IPS DF 6.9 (cell line): ENCODE measurements around the gene SNCB.

Experiments used
- DNase-seq: peaks from one replicate; pipeline ENCODE4 v3.0.0-alpha.2; 2013; ENCODE audit warnings: low read depth, low spot score
- H3K27ac ChIP-seq: one replicate; pipeline ENCODE4 v1.5.1; 2013; ENCODE audit warnings: low read length, control low read depth
- H3K27me3 ChIP-seq: 2 replicates; pipeline ENCODE4 v1.6.1; 2013; ENCODE audit warnings: mild to moderate bottlenecking, low read length; ENCODE audit not compliant: control insufficient read depth, insufficient read depth
- H3K36me3 ChIP-seq: 2 replicates; pipeline ENCODE4 v1.6.1; 2013; ENCODE audit warnings: low read length; ENCODE audit not compliant: control insufficient read depth, insufficient read depth
- H3K4me1 ChIP-seq: 2 replicates; pipeline ENCODE4 v1.6.1; 2013; ENCODE audit warnings: low read length; ENCODE audit not compliant: control insufficient read depth, insufficient read depth
- H3K4me3 ChIP-seq: 2 replicates; pipeline ENCODE4 v1.5.1; 2013; ENCODE audit warnings: mild to moderate bottlenecking, low read length
- H3K9me3 ChIP-seq: 2 replicates; pipeline ENCODE4 v1.6.1; 2013; ENCODE audit warnings: low read length, inconsistent platforms; ENCODE audit not compliant: control insufficient read depth, insufficient read depth
- WGBS: extraction: QIAGEN DNeasy Blood & Tissue Kit; methylation state at CpG from one replicate; pipeline ENCODE4 v1.1.7; 2013; ENCODE audit warnings: mixed read lengths, missing lambda C conversion rate; ENCODE audit not compliant: insufficient read length, insufficient coverage; 5-methylcytosine and 5-hydroxymethylcytosine counted together

The SNCB gene

DNA sequence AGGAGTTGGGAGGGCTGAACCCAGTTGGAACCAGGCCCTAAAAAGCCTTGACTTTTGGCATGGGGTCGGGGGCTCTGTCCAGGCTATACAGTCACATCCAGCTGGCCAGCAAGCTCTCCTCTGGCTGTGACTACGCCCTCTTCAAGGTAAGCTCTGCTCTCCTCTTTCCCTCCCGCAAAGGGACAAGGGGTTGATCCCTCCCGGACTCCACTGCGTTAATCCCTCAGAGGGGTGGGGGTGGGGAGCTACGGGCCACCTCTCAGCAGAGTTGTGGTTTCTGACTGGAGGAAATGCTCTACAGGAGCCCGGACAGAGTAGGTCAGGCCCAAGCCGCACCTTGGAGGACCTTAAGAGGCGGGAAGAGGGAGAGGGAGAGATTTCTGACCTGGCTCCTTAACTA is 14.0 kb upstream of the SNCB start:
- Histone ChIP-seq H3K4me3 (no peak overlapping the region), H3K27ac (no peak overlapping the region), H3K9me3 (no peaks in the 10 kb centered on the region), H3K27me3 (no peaks in the 10 kb centered on the region), H3K36me3 (no peaks in the 10 kb centered on the region), H3K4me1 (peaks cover 8% of the 10 kb centered on the region)
- no CpG with 5 or more reads among the region's 9 CpGs for WGBS
- no peak for DNase-seq

GRCh38 chr5:176643491-176644219 is 13.3 kb upstream of the SNCB start:
- Histone ChIP-seq H3K27me3 (no peaks in the 10 kb centered on the region), H3K4me1 (peaks cover 8% of the 10 kb centered on the region), H3K27ac (no peak overlapping the region), H3K9me3 (no peaks in the 10 kb centered on the region), H3K36me3 (no peaks in the 10 kb centered on the region), H3K4me3 (no peak overlapping the region)
- no peak for DNase-seq
- no CpG with 5 or more reads among the region's 11 CpGs for WGBS

DNA sequence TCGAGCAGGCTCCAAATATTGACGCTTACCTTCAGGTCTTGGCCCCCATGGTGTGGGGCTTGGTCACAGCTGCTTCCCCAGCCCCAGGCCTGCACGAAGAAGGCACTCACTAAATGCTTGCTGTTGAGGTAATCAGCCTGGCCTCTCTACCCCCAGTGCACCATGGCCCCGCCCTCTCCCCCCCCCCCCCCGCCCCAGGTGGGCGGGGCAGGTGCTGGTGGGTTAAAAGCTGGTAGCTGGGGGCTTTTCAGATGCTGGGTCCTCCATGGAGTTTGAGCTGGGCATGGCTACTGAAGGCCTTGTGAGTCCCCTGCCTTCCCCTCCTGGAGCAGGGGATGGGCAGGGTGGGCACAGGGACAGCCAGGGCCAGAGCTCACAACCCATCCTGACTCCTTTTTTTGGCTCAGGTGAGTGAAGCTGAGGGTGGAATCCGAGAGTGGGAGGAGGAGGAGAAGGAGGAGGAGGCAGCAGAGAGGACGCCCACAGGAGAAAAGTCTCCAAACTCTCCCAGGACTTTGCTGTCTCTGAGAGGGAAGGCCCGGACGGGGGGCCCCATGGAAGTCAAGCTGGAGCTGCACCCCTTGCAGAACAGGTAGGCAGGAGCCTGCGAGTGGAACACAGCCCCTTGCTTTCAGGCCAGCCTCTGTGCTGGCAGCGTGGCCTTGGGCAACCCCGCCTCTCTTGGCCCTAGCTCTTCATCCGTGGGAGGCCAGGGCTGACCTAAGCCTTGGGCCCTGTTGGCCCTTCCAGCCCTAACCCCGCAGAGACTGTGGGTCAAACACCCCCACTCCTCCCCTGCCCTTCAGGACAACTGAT is 12.5 kb upstream of the SNCB start:
- Histone ChIP-seq H3K4me3 (no peak overlapping the region), H3K9me3 (no peaks in the 10 kb centered on the region), H3K36me3 (no peaks in the 10 kb centered on the region), H3K4me1 (peaks cover 8% of the 10 kb centered on the region), H3K27me3 (no peaks in the 10 kb centered on the region), H3K27ac (no peak overlapping the region)
- no peak for DNase-seq
- WGBS: no CpG with 5 or more reads among the region's 15 CpGs

- no CpG with 5 or more reads among the region's 4 CpGs for WGBS
- Histone ChIP-seq H3K4me1 (peaks cover 6% of the 10 kb centered on the region), H3K27me3 (no peaks in the 10 kb centered on the region), H3K36me3 (no peaks in the 10 kb centered on the region), H3K27ac (no peak overlapping the region), H3K9me3 (no peaks in the 10 kb centered on the region), H3K4me3 (no peak overlapping the region)
- no peak for DNase-seq
Observed at GRCh38 chr5:176640616-176641015, 10.3 kb upstream of the SNCB start.

GRCh38 chr5:176639981-176640380 is 9.6 kb upstream of the SNCB start:
- DNase-seq: no peak
- H3K4me3 ChIP-seq: no peak overlapping the region
- no CpG with 5 or more reads among the region's 4 CpGs for WGBS
- H3K27ac ChIP-seq: no peak overlapping the region
- H3K9me3 ChIP-seq: no peaks in the 10 kb centered on the region
- H3K36me3 ChIP-seq: no peaks in the 10 kb centered on the region
- H3K4me1 ChIP-seq: peaks cover 6% of the 10 kb centered on the region
- H3K27me3 ChIP-seq: no peaks in the 10 kb centered on the region

- WGBS: no CpG with 5 or more reads among the region's 4 CpGs
- Histone ChIP-seq H3K4me1 (peaks cover 6% of the 10 kb centered on the region), H3K4me3 (no peak overlapping the region), H3K27me3 (no peaks in the 10 kb centered on the region), H3K36me3 (no peaks in the 10 kb centered on the region), H3K27ac (no peak overlapping the region), H3K9me3 (no peaks in the 10 kb centered on the region)
- no peak for DNase-seq
Observed at GRCh38 chr5:176639208-176639607, 8.9 kb upstream of the SNCB start.

DNA sequence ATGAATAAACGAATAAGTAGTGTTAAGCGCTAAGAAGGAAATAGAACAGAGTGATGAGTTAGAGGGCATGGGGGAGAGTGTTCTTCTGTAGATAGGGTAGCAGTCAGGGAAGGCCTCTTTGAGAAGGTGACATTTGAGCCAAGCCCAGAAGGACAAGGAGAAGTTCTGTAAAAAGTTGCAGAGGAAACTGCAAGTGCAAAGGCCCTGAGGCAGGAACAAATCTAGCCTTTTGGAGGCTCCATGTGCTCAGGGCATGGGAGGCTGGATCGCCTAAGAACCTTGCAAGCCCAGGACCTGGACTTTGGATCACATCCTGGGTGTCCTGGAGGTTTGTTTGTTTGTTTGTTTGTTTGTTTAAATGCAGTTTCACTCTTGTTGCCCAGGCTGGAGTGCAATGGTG is 8.1 kb upstream of the SNCB start:
- Histone ChIP-seq H3K36me3 (no peaks in the 10 kb centered on the region), H3K9me3 (no peaks in the 10 kb centered on the region), H3K27ac (no peak overlapping the region), H3K27me3 (no peaks in the 10 kb centered on the region), H3K4me1 (peaks cover 6% of the 10 kb centered on the region), H3K4me3 (no peak overlapping the region)
- no peak for DNase-seq
- 100% methylated on average over 2 of the region's 3 CpGs for WGBS

DNA sequence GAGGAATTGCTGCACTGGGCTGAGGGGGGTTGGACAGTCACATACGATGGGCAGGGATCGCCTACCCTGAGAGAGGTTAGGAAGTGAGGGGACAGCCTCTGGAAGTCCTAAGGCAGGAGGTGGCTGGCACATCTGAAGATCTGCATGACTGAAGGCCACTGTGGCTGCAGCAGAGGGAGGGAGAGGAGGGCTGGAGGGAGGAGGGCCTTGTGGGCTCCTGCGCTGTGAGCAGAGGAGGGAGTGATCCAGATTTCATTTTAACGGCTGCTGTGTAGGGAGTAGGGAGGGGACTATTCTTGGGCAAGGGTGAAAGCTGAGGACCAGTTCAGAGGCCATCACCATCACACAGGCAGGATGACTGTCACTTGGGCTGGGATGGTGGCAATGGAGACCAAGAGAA is 7.2 kb upstream of the SNCB start:
- H3K4me3 ChIP-seq: no peak overlapping the region
- H3K27me3 ChIP-seq: no peaks in the 10 kb centered on the region
- no peaks in the 10 kb centered on the region for H3K9me3 ChIP-seq
- no peak overlapping the region for H3K27ac ChIP-seq
- H3K36me3 ChIP-seq: no peaks in the 10 kb centered on the region
- DNase-seq: no peak
- H3K4me1 ChIP-seq: peaks cover 2% of the 10 kb centered on the region; the same call in 1 of the 2 replicates
- WGBS: no CpG with 5 or more reads among the region's 4 CpGs

DNA sequence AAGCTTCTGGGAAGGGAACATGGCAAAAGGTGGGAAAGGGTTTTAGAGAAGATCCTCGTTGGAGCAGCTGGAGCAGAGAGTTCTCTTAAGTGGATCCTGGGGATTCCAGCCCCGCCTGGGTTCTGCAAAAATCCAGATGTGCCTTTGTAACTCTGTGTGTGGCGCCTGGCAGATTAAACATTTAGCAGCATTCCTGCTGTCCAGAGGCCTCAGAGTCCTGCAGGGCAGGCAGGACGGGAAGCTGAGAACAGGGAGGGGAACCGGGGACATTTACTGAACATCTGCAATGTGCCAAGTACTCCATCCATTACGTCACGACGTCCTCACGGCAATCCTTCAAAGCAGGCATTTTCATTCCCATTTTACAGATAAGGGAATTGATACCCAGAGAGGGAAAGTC is 6.1 kb upstream of the SNCB start:
- no peaks in the 10 kb centered on the region for H3K4me1 ChIP-seq
- H3K27me3 ChIP-seq: no peaks in the 10 kb centered on the region; the same call in 1 of the 2 replicates
- no peak for DNase-seq
- no peak overlapping the region for H3K4me3 ChIP-seq
- WGBS: no CpG with 5 or more reads among the region's 9 CpGs
- H3K36me3 ChIP-seq: no peaks in the 10 kb centered on the region
- no peaks in the 10 kb centered on the region for H3K9me3 ChIP-seq
- no peak overlapping the region for H3K27ac ChIP-seq

- Histone ChIP-seq H3K4me3 (no peak overlapping the region), H3K36me3 (no peaks in the 10 kb centered on the region), H3K9me3 (no peaks in the 10 kb centered on the region), H3K4me1 (no peaks in the 10 kb centered on the region), H3K27me3 (peaks cover 5% of the 10 kb centered on the region; the same call in 1 of the 2 replicates), H3K27ac (no peak overlapping the region)
- DNase-seq: no peak
- WGBS: 100% methylated on average over 2 of the region's 6 CpGs
Observed at GRCh38 chr5:176633598-176633997, 3.3 kb upstream of the SNCB start.
